ENCODE results near the gene TRAPPC5. TPM values are rescaled to one million over a fixed set of nuclear protein-coding genes. Genes with fewer than 3 reads are reported as not detected.

Gene TRAPPC5
- total RNA-seq, 2 experiments from 2014 or later: 74.4 to 79.8 TPM

- peaks cover 24% of the 10 kb centered on the region for H3K4me1 Mint-ChIP-seq
- no peak for DNase-seq
- no peak for ATAC-seq (ENCODE audit: low read depth)
- H3K4me3 Mint-ChIP-seq: no peak within 1 kb of the TSS
- peak within 1 kb of the TSS; percentile 43 for H3K27ac Mint-ChIP-seq
- no peaks in the 10 kb centered on the region for H3K36me3 Mint-ChIP-seq
- POLR2A ChIA-PET: no interaction called here
- no peaks in the 10 kb centered on the region for H3K9me3 Mint-ChIP-seq
- H3K27me3 Mint-ChIP-seq: peaks cover 17% of the 10 kb centered on the region
These were observed 21.2 kb downstream of the TRAPPC5 start, which contains the start of gene FCER2 for GRCh38 chr19:7701654-7702457. Gene FCER2 (minus strand): TSS chr19:7702131. CDS start chr19:7699760, 2,371 bp downstream.

GRCh38 chr19:7703332-7703731 is 22.7 kb downstream of the TRAPPC5 start:
- H3K9me3 Mint-ChIP-seq: no peaks in the 10 kb centered on the region
- POLR2A ChIA-PET: no interaction called here
- peaks cover 26% of the 10 kb centered on the region for H3K4me1 Mint-ChIP-seq
- no peak for DNase-seq
- peak overlapping the region; percentile 50 for H3K27ac Mint-ChIP-seq
- H3K4me3 Mint-ChIP-seq: no peak overlapping the region
- H3K27me3 Mint-ChIP-seq: peaks cover 17% of the 10 kb centered on the region
- H3K36me3 Mint-ChIP-seq: no peaks in the 10 kb centered on the region
- ATAC-seq (ENCODE audit: low read depth): no peak

GRCh38 chr19:7704280-7705060 is 23.8 kb downstream of the TRAPPC5 start:
- H3K27ac Mint-ChIP-seq: no peak overlapping the region
- peaks cover 26% of the 10 kb centered on the region for H3K4me1 Mint-ChIP-seq
- POLR2A ChIA-PET: interaction anchor here (1.0 kb wide), 1 partner anchor 15 kb away, joined by 5 read pairs; no protein-coding TSS in a partner anchor
- no peaks in the 10 kb centered on the region for H3K9me3 Mint-ChIP-seq
- no peak overlapping the region for H3K4me3 Mint-ChIP-seq
- no peaks in the 10 kb centered on the region for H3K36me3 Mint-ChIP-seq
- DNase-seq: no peak
- H3K27me3 Mint-ChIP-seq: peaks cover 11% of the 10 kb centered on the region
- no peak for ATAC-seq (ENCODE audit: low read depth)

- peaks cover 11% of the 10 kb centered on the region for H3K27me3 Mint-ChIP-seq
- peak; percentile 71 for DNase-seq
- H3K27ac Mint-ChIP-seq: peak overlapping the region; percentile 84
- ATAC-seq (ENCODE audit: low read depth): peak; percentile 88
- POLR2A ChIA-PET: interaction anchor here (0.5 to 1.0 kb wide), 4 partner anchors 14 to 633 kb away, joined by 4 to 5 read pairs (median 4); partner anchors contain the start of gene TRAPPC5
- peaks cover 25% of the 10 kb centered on the region for H3K4me1 Mint-ChIP-seq
- H3K9me3 Mint-ChIP-seq: no peaks in the 10 kb centered on the region
- H3K4me3 Mint-ChIP-seq: peak overlapping the region; percentile 82
- H3K36me3 Mint-ChIP-seq: no peaks in the 10 kb centered on the region
These were observed 25.0 kb downstream of the TRAPPC5 start for GRCh38 chr19:7705387-7706187.

GRCh38 chr19:7706188-7706954 is 25.7 kb downstream of the TRAPPC5 start:
- ATAC-seq (ENCODE audit: low read depth): no peak

GRCh38 chr19:7706955-7707456 is 26.4 kb downstream of the TRAPPC5 start:
- Mint-ChIP-seq H3K4me3 (peak overlapping the region; percentile 70), H3K27ac (no peak overlapping the region), H3K4me1 (peaks cover 25% of the 10 kb centered on the region), H3K36me3 (no peaks in the 10 kb centered on the region), H3K27me3 (peaks cover 12% of the 10 kb centered on the region), H3K9me3 (no peaks in the 10 kb centered on the region)
- POLR2A ChIA-PET: interaction anchor here (0.7 kb wide), 1 partner anchor 21 kb away, joined by 3 read pairs; no protein-coding TSS in a partner anchor
- DNase-seq (no peak), ATAC-seq (ENCODE audit: low read depth) (no peak)

More at GRCh38 chr19:7706188-7706954, 25.7 kb downstream of the TRAPPC5 start:
- peak overlapping the region; percentile 84 for H3K27ac Mint-ChIP-seq
- POLR2A ChIA-PET: interaction anchor here (0.6 to 1.0 kb wide), 3 partner anchors 21 to 634 kb away, joined by 3 to 5 read pairs (median 4); partner anchors contain the start of gene TRAPPC5
- H3K4me3 Mint-ChIP-seq: peak overlapping the region; percentile 82
- no peak for DNase-seq
- peaks cover 11% of the 10 kb centered on the region for H3K27me3 Mint-ChIP-seq
- H3K9me3 Mint-ChIP-seq: no peaks in the 10 kb centered on the region
- H3K36me3 Mint-ChIP-seq: no peaks in the 10 kb centered on the region
- H3K4me1 Mint-ChIP-seq: peaks cover 25% of the 10 kb centered on the region

- H3K4me3 Mint-ChIP-seq: no peak overlapping the region
- peaks cover 5% of the 10 kb centered on the region for H3K27me3 Mint-ChIP-seq
- POLR2A ChIA-PET: no interaction called here
- ATAC-seq (ENCODE audit: low read depth): no peak
- H3K36me3 Mint-ChIP-seq: no peaks in the 10 kb centered on the region
- DNase-seq: no peak
- H3K27ac Mint-ChIP-seq: no peak overlapping the region
- H3K9me3 Mint-ChIP-seq: no peaks in the 10 kb centered on the region
- H3K4me1 Mint-ChIP-seq: peaks cover 22% of the 10 kb centered on the region
These were observed 29.4 kb downstream of the TRAPPC5 start for GRCh38 chr19:7709932-7710460.

GRCh38 chr19:7710616-7711015 is 30.0 kb downstream of the TRAPPC5 start:
- H3K27ac Mint-ChIP-seq: no peak overlapping the region
- POLR2A ChIA-PET: no interaction called here
- no peak for DNase-seq
- peaks cover 5% of the 10 kb centered on the region for H3K27me3 Mint-ChIP-seq
- no peak for ATAC-seq (ENCODE audit: low read depth)
- no peaks in the 10 kb centered on the region for H3K36me3 Mint-ChIP-seq
- no peaks in the 10 kb centered on the region for H3K9me3 Mint-ChIP-seq
- H3K4me1 Mint-ChIP-seq: peaks cover 16% of the 10 kb centered on the region
- no peak overlapping the region for H3K4me3 Mint-ChIP-seq

- Mint-ChIP-seq H3K27me3 (peaks cover 2% of the 10 kb centered on the region), H3K27ac (no peak overlapping the region), H3K9me3 (peaks cover 5% of the 10 kb centered on the region), H3K4me1 (peaks cover 5% of the 10 kb centered on the region), H3K4me3 (no peak overlapping the region), H3K36me3 (peaks cover 1% of the 10 kb centered on the region)
- DNase-seq (no peak), ATAC-seq (ENCODE audit: low read depth) (no peak)
- POLR2A ChIA-PET: interaction anchor here (0.7 kb wide), 1 partner anchor 88 kb away, joined by 4 read pairs; no protein-coding TSS in a partner anchor
These were observed 35.0 kb downstream of the TRAPPC5 start for GRCh38 chr19:7715671-7716070.

GRCh38 chr19:7716762-7717161 is 36.1 kb downstream of the TRAPPC5 start:
- Mint-ChIP-seq H3K36me3 (peaks cover 1% of the 10 kb centered on the region), H3K4me3 (no peak overlapping the region), H3K27me3 (peaks cover 2% of the 10 kb centered on the region), H3K4me1 (peaks cover 5% of the 10 kb centered on the region), H3K27ac (no peak overlapping the region), H3K9me3 (peaks cover 5% of the 10 kb centered on the region)
- DNase-seq: no peak
- POLR2A ChIA-PET: no interaction called here
- ATAC-seq (ENCODE audit: low read depth): no peak

- Mint-ChIP-seq H3K27me3 (no peaks in the 10 kb centered on the region), H3K4me3 (no peak overlapping the region), H3K9me3 (peaks cover 5% of the 10 kb centered on the region), H3K27ac (peak overlapping the region; percentile 64), H3K4me1 (peaks cover 5% of the 10 kb centered on the region), H3K36me3 (peaks cover 1% of the 10 kb centered on the region)
- ATAC-seq (ENCODE audit: low read depth) (peak; percentile 70), DNase-seq (no peak)
- POLR2A ChIA-PET: interaction anchor here (1.0 kb wide), 1 partner anchor 13 kb away, joined by 5 read pairs; no protein-coding TSS in a partner anchor
These were observed 38.0 kb downstream of the TRAPPC5 start for GRCh38 chr19:7718668-7719067.

- POLR2A ChIA-PET: no interaction called here
- DNase-seq (no peak), ATAC-seq (ENCODE audit: low read depth) (no peak)
- H3K36me3 Mint-ChIP-seq: peaks cover 1% of the 10 kb centered on the region
- no peaks in the 10 kb centered on the region for H3K27me3 Mint-ChIP-seq
- no peak overlapping the region for H3K27ac Mint-ChIP-seq
- peaks cover 5% of the 10 kb centered on the region for H3K9me3 Mint-ChIP-seq
- peaks cover 4% of the 10 kb centered on the region for H3K4me1 Mint-ChIP-seq
- H3K4me3 Mint-ChIP-seq: no peak overlapping the region
These were observed 39.7 kb downstream of the TRAPPC5 start for GRCh38 chr19:7720351-7720750.

All from activated naive CD8-positive, alpha-beta T cell treated with anti-CD3 and anti-CD28 coated beads, Interleukin-2, amount 10 ng/mL, durations not matched to agents 7 days and 5 days (primary cell).